ENCODE measurements around the gene GBX2.

The GBX2 gene

GRCh38 chr2:236169151-236169721 lies 1.1 kb upstream of the GBX2 start:
- DNase-seq (ENCODE audit: low read depth in 3 of 3, low spot score in 1 of 3), result no peak

DNA sequence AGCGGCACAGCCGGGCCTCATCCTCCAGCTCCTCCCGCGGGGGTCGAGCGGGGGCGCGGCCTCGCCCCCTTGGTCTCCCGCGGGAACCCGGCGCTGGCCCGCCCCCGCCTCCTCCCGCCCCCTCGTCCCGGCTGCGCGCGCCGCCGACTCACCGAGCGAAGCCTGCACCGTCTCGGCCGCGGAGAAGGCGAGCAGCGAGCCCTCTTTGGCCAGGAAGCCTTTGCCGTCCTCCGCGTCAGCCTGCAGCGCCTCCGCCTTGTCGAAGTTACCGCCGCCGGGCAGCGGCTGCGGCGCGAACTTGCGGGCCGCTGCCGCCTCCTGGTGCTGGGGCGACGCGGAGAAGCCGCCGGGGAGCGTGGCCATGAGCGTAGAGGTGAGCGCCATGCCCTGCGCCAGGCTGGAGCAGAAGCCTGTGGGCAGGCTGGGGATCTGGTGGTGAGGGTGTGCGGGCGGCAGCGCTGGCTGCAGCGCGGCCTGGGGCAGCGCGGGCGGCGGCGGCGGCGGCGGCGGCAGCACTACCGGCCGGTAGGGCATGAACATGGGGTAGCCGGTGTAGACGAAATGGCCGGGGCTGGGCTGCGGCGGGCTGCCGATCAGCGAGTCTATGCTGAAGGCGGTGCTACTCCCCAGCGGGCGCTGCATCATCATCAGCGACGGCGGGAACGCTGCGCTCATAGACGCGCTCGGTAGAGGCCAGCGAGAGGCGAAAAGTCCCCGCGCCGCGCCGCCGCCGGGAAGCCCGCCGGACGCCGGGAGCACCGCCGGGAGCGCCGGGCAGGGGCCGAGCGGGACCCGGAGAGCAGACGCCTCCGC lies 683 bp downstream of the GBX2 start:
- DNase-seq (ENCODE audit: low read depth in 3 of 3, low spot score in 1 of 3), result no peak

DNA sequence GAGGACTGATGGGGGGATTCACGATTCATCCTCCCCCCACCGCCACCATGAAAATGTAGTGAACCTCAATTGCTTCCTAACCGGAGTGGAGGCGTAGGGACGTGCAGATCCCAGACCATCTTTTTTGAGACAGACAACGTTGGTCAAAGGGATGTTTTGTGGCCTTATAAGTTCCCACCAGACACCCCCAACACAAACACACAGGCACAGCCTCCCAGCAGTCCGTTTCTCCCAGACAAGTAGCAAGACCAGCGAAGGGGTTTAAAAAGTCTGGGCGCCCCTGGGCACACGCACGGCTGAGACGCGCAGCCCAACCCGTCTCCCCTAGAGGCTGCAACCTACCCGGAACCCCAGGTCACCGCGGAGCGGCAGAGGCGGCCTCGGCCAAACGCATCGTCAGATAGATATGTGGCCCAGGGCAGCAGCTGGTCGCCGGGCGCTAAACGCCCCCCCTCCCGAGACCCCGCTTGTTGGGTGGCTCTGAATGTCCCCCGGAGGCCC lies 1.3 kb downstream of the GBX2 start:
- no peak for DNase-seq (ENCODE audit: low read depth in 3 of 3, low spot score in 1 of 3)

GRCh38 chr2:236165842-236166795 lies 2.1 kb downstream of the GBX2 start:
- DNase-seq (ENCODE audit: low read depth in 3 of 3, low spot score in 1 of 3), result no peak

DNA sequence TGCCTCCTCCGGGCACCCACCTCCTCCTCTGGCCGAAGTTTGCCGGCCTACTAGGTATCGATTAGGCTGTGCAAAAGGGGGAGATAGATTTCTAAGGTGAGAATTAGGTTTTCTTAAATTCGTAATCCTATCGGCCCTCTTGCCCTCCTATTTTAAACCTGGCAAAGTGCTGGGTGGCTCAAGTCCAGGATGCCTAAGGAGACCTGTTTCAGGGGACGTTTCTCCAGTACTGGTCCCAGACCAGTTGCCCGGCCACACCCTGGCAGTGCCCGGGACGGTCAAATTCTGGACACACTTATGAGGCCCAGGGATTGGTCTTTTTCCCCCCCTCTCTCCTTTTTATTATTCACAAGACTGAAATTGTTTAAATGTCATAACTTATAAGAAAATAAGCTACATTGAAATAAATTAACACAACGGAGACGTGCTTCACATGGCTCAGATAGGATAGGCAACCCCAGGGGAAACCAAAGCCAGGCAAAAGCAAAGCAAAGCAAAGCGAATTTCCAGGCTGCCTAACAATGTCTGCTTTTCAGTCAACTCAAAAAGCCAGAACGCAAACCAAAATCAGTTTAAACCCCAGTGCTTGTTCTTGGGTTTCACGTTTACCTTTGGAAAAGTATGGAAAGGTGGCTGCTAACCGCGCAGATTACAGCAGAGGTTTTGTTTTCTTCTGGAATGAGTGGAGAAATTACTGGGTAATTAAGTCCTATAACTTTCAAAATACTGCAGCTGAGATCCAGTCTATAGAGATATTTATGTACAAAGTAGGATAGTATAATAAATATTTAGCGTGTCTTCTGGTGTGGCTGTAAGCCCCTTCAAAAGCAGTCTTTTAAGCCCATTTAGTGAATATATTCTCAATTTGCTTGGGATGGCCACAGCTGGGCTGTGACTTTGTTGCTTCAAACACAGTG lies 3.0 kb downstream of the GBX2 start:
- DNase-seq (ENCODE audit: low read depth in 3 of 3, low spot score in 1 of 3), result no peak

DNA sequence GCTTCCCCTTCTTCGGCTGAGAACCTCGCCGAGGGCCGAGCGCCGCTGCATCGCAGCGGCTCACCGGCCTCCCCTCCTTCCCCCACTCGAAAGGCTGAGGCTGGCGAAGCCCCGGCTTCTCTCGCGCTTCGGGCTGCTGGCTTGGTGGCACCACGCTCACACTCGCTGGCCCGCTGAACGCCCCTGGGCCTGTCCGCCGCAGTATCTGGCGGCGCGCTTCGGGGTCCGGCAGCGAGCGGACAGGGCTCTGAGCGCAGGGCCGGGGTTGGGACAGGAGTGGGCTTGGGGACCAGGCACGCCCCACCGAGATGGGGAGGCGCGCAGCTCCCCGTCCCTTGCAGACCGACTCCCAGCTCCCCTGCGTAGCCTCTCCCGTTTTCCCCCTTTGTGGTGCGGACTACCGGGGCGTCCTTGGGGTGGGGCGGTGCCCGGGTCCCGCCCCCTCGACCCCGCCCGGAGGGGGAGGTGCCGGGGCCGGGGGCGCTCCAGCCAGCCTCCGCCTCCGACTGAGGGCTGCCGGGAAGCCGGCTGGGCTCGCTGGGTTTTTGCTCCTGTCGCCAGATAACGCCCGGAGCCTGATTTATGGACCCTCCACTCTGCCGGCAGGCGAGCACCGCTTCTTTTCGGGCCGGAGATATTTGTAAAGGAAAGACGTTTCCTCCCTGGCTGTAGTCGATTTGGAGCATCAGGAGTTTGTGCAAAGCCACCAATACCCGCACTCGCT lies 3.8 kb downstream of the GBX2 start:
- DNase-seq (ENCODE audit: low read depth in 3 of 3, low spot score in 1 of 3), result no peak

GRCh38 chr2:236163471-236164200 lies 4.5 kb downstream of the GBX2 start:
- no peak for DNase-seq (ENCODE audit: low read depth in 3 of 3, low spot score in 1 of 3)

DNA sequence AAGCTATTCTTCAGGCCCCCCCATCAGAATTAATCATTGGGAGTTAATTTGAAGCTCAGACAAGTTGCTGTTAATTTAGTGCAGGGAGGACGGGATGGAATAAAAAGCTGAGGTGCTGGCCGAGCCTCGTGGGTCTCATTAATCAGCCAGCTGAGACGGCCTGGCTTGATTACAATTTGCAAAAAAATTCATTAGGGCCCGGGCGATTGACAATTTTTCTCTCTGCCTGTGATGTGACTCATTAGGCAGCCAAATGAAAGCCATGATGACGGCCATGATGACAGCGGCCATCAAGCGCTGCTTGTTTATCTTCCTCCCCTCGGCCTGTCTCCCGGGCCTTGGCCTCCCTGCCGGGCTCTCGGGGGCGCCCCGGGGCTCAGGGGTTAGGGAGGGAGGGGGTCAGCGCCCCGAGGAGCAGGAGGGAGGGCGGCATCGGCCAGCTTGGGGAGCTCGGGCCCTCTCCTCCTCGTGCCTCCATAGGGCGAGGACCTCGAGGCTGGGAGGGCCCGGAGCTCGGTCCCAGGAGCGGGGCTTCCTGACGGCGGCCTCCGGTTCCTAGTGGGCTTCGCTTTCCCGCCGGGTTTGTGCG lies 5.2 kb downstream of the GBX2 start:
- no peak for DNase-seq (ENCODE audit: low read depth in 3 of 3, low spot score in 1 of 3)

DNA sequence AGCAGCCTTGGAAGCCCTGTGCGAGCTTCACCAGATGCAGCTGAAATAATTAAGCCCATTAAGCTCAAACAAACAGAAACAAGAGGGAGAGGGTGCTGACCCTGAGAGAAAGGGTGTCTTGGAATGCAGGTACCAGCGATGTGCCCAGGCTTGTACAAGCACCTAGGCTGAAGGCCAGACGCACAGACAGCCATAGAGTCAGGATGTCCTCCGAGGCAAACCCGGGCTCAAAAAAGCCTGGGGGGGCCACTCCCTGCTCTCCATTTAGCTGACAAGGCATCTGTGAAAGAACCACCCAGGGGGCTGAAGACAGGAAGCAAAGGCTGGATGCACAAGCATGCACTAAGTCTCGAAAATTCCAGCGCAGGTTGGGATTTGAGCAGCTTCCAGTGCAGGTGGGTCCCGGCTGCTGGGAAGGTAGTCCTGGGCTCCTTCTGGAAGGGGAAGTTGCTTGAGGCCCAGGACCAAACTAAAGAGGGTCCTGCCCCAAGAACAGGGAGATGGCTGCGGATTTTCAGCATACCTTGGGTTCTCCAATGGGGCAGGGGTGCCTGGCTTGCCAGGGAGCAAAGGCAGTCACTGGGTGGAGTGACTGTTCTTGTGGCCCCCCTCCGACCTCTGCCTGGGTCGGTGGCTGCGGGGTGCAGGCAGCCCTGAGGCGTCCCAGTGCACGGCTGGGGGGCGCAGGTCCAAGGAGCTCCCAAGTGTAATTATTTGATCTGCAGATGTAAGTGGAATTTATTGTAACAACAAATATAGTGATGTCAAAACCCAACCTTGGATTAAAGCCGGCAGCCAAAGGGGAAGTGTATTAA lies 5.9 kb downstream of the GBX2 start:
- no peak for DNase-seq (ENCODE audit: low read depth in 3 of 3, low spot score in 1 of 3)

GRCh38 chr2:236161531-236161930 lies 6.7 kb downstream of the GBX2 start:
- DNase-seq (ENCODE audit: low read depth in 3 of 3, low spot score in 1 of 3), result no peak

GRCh38 chr2:236161082-236161462 lies 7.1 kb downstream of the GBX2 start:
- DNase-seq (ENCODE audit: low read depth in 3 of 3, low spot score in 1 of 3), result no peak

GRCh38 chr2:236160366-236161081 lies 7.7 kb downstream of the GBX2 start:
- DNase-seq (ENCODE audit: low read depth in 3 of 3, low spot score in 1 of 3), result no peak

DNA sequence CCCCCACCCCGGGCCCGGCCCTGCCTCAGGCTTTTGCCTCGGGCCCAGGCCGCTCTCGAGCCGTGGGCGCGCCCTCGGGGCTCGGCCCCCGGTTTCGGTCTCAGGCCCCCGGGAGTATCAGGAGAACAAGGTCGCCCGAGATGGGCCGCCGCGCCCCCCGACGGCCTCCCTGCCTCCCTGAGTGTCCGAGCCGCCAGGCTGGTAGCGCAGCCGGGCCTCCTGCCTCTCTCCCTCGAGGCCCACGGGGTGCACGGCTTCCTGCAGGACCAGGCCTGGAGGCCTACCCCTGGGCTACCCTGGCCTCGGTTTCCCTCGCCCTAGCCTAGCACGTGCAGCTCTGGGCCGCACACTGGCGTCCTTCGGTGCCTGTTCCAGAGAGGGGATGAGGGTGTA lies 8.4 kb downstream of the GBX2 start:
- DNase-seq (ENCODE audit: low read depth in 3 of 3, low spot score in 1 of 3), result no peak

DNA sequence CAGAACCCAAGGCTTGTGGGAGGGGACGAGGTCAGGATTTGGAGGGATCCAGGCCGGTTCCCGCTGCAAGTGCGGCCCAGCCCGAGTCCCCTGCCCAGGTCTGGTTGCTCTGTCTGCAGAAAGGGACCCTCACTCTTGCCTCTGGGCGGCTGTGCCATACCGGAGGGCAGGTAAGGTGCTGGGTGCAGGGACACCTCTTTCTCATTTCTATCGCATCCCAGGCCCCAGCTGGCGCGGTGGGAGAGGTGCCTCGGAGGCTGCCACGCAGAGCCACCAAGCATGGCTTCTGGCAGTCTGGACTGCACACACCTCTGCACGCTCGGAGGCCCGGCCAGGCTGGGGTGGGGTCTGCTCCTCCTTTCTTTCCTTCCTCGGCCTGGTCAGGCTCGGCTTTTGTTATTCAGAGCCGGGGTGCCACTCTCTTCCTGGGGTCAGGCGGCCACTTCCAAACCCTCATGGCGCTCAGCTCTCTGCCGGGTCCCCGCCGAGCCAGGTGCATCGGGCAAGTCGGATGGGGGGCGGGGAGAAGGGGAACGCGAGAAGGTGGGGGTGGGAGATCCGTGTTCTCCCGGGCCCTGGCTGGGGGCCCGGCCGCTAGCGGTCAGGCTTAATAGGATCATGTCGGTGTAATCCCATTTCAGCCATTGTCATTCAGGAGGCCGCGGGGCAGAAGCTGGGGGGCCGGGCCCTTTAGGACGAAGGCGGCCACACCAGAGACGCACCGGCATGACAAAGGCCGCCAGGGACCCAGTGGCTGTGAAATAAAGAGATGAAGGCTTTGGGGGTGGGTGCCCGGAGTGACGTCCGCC lies 9.0 kb downstream of the GBX2 start:
- DNase-seq (ENCODE audit: low read depth in 3 of 3, low spot score in 1 of 3), result no peak

- DNase-seq (ENCODE audit: low read depth in 3 of 3, low spot score in 1 of 3), result no peak
These were observed 10.2 kb downstream of the GBX2 start for GRCh38 chr2:236157815-236158498.

DNA sequence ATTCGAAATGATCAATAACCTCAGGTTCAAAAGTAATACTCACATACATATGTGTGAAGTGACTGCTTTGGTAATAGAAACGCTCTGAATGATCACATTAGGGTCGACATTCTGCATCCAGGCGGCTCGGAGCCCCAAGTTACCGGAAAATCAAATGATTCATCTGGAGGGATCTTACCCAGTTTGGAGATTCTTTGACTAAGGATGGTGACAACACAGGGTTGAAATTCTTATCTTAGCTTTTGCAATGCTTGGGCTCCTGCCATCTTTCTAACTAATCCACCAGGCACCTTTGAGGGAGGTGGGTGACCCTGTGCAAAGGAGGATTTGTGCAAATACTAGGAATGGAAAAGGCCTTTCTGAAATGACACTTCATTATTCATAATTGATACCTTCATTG lies 10.8 kb downstream of the GBX2 start:
- DNase-seq (ENCODE audit: low read depth in 3 of 3, low spot score in 1 of 3), result no peak

All from stimulated activated CD4-positive, alpha-beta T cell treated with anti-CD3 and anti-CD28 coated beads, TNF-alpha, amount 100 ng/mL, for 1 hour (primary cell).